A673 (cell line): ENCODE results near the gene ITGA1. TPM values are rescaled to one million over a fixed set of nuclear protein-coding genes. Genes with fewer than 3 reads are reported as not detected.
A peak's percentile ranks its signal among the peaks of the same experiment; 100 is the strongest.

Experiments
- BruUV-seq: library from RNA; stranded (reverse); fragments of 400-500 nt; replicated peaks from 2 replicates; lab custom pipeline; 2021; lab: Mats Ljungman, UMichigan
- CTCF ChIA-PET: fragments of 300-600 bp; sonication (Branson Sonifier 250); formaldehyde crosslinking; loops from one replicate; lab custom pipeline; 2022; ENCODE audit warnings: antibody characterized with exemption; lab: Charles Lee
- POLR2A ChIA-PET: fragments of 300-600 bp; sonication (Branson Sonifier 250); formaldehyde crosslinking; loops from one replicate; lab custom pipeline; 2022; ENCODE audit warnings: antibody characterized with exemption; ENCODE audit not compliant: low non-redundant PET; lab: Charles Lee
- DNase-seq: peaks from one replicate; pipeline ENCODE4 v3.0.0-alpha.2; 2015; ENCODE audit warnings: low spot score
- H3K27ac ChIP-seq: fragments of 200-600 bp; sonication (generic); 2 replicates; pipeline ENCODE4 v1.5.1; 2016; ENCODE audit warnings: mixed run types, low read depth, mild to moderate bottlenecking, mixed read lengths, antibody characterized with exemption, low read length; ENCODE audit not compliant: poor library complexity, severe bottlenecking
- H3K27me3 ChIP-seq: fragments of 200-600 bp; sonication (generic); replicated peaks from 2 replicates; pipeline ENCODE4 v1.6.1; 2017; ENCODE audit warnings: mixed run types, low read depth, mild to moderate bottlenecking, mixed read lengths, antibody characterized with exemption, low read length; ENCODE audit not compliant: insufficient read depth, poor library complexity
- H3K36me3 ChIP-seq: fragments of 200-600 bp; sonication (generic); 2 replicates; pipeline ENCODE4 v1.6.1; 2016; ENCODE audit warnings: mixed run types, mild to moderate bottlenecking, mixed read lengths, antibody characterized with exemption, low read length; ENCODE audit not compliant: insufficient read depth, poor library complexity, severe bottlenecking
- H3K4me1 ChIP-seq: fragments of 200-600 bp; sonication (generic); 2 replicates; pipeline ENCODE4 v1.6.1; 2017; ENCODE audit warnings: mixed run types, mild to moderate bottlenecking, mixed read lengths, antibody characterized with exemption, low read length; ENCODE audit not compliant: insufficient read depth, poor library complexity, severe bottlenecking
- H3K4me3 ChIP-seq: fragments of 200-600 bp; sonication (generic); 2 replicates; pipeline ENCODE4 v1.5.1; 2016; ENCODE audit warnings: low read depth, mixed run types, mild to moderate bottlenecking, mixed read lengths, low read length; ENCODE audit not compliant: poor library complexity, severe bottlenecking
- H3K9me3 ChIP-seq: fragments of 200-600 bp; sonication (generic); 2 replicates; pipeline ENCODE4 v1.6.1; 2016; ENCODE audit warnings: mixed run types, low read depth, mild to moderate bottlenecking, mixed read lengths, antibody characterized with exemption, low read length; ENCODE audit not compliant: poor library complexity, severe bottlenecking
- EZH2 ChIP-seq: fragments of 200-600 bp; sonication (generic); IDR thresholded peaks from 2 replicates; pipeline ENCODE4 v1.6.1; 2017; ENCODE audit warnings: borderline replicate concordance, low read depth, mild to moderate bottlenecking, mixed read lengths, antibody characterized with exemption, low read length; ENCODE audit not compliant: poor library complexity, severe bottlenecking
- intact Hi-C: fragments of 100-400 bp; cut with micrococcal nuclease; formaldehyde crosslinking; loops from one replicate; pipeline ENCODE4 v1.10.0; 2022; ENCODE audit not compliant: unreplicated experiment
- total RNA-seq: library from RNA; stranded (reverse); gene quantifications from 2 replicates; pipeline ENCODE4 v1.2.3, GENCODE V29; 2021
- TF ChIP-seq, protein P1 (sequence below): fragments of 300-800, 200-600 bp; sonication (generic); conservative IDR thresholded peaks from 2 replicates; pipeline ENCODE4 v1.5.1; 2017; ENCODE audit warnings: low read depth, mild to moderate bottlenecking, antibody characterized with exemption, low read length, moderate library complexity, mixed read lengths

ITGA1 gene
- total RNA-seq, 1 experiment from 2014 or later, result 8.1 TPM

DNA sequence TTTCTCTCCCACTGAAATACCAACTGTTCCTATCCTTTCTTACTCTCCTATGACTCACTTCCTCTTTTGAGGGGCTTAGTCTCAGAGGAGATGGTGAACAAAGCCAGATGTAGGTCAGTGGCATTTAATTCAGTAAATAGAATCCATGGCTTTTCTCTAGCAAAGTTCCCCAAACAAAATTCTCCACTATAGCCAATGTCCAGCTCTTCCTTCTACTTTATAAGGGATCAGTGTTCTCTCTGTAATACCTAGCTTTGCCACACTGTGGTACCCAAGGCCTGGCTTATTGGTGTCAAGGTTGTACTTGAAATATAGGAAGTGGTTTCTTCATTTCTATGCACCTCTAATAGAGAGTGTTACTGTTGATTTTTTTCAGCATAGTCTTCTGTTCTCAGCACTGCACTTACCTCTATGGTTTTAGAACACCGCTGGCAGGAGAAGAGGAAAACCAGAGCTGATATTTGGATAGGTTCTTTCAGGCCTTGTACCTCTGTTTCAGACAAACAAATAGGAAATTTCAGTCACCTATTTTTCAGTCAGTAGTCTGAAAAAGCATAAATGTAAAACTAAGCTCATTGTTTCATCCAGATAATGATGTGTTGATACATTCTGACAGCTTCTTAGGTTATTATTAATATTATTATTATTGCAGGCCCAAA lies 160.8 kb downstream of the ITGA1 start:
- Histone ChIP-seq H3K9me3 (no peaks in the 10 kb centered on the region), H3K36me3 (no peaks in the 10 kb centered on the region), H3K27ac (no peak overlapping the region), H3K27me3 (no peaks in the 10 kb centered on the region), H3K4me1 (peaks cover 15% of the 10 kb centered on the region), H3K4me3 (no peak overlapping the region)
- ChIA-PET POLR2A (no interaction called here), CTCF (interaction anchor here (0.6 to 1.7 kb wide), 9 partner anchors 90 to 167 kb away, joined by 3 to 8 read pairs (median 4); partner anchors contain the start of gene MOCS2)
- TF ChIP-seq, protein P1, sequence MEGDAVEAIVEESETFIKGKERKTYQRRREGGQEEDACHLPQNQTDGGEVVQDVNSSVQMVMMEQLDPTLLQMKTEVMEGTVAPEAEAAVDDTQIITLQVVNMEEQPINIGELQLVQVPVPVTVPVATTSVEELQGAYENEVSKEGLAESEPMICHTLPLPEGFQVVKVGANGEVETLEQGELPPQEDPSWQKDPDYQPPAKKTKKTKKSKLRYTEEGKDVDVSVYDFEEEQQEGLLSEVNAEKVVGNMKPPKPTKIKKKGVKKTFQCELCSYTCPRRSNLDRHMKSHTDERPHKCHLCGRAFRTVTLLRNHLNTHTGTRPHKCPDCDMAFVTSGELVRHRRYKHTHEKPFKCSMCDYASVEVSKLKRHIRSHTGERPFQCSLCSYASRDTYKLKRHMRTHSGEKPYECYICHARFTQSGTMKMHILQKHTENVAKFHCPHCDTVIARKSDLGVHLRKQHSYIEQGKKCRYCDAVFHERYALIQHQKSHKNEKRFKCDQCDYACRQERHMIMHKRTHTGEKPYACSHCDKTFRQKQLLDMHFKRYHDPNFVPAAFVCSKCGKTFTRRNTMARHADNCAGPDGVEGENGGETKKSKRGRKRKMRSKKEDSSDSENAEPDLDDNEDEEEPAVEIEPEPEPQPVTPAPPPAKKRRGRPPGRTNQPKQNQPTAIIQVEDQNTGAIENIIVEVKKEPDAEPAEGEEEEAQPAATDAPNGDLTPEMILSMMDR, result peak; percentile 81
- no peak for TF ChIP-seq EZH2
- peak; percentile 82 for DNase-seq
- no TSS peak for BruUV-seq
- intact Hi-C loops, result loop anchor here (1.0 to 10.0 kb wide), 2 partner anchors 148 to 1276 kb away; no protein-coding TSS in a partner anchor

DNA sequence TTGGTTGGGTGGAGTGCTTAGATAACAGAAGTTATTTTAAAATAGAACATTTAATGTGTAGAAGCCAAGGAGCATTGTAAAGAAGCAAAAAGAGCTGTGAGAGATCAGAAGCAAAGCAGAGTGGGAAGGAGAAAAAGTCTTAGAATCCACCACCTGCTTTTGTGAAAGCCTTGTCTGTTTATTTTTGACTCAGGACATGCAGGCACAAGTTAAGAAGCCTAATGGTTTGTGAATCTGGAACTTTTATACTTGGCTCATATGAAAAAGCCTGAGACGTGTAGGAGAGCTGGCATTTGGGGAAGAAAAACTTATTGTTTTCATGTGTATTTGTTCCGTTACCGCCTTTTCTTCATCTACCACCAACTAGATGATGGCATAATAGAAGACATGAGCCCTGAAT lies 163.0 kb downstream of the ITGA1 start:
- no peak for DNase-seq
- Histone ChIP-seq H3K9me3 (no peaks in the 10 kb centered on the region), H3K4me3 (no peak overlapping the region), H3K27me3 (no peaks in the 10 kb centered on the region), H3K36me3 (no peaks in the 10 kb centered on the region), H3K4me1 (peaks cover 15% of the 10 kb centered on the region), H3K27ac (no peak overlapping the region)
- POLR2A ChIA-PET, result no interaction called here
- TF ChIP-seq EZH2, result no peak
- TF ChIP-seq, protein P1, result no peak
- intact Hi-C loops, result no loop called here
- no TSS peak for BruUV-seq
- CTCF ChIA-PET, result no interaction called here

DNA sequence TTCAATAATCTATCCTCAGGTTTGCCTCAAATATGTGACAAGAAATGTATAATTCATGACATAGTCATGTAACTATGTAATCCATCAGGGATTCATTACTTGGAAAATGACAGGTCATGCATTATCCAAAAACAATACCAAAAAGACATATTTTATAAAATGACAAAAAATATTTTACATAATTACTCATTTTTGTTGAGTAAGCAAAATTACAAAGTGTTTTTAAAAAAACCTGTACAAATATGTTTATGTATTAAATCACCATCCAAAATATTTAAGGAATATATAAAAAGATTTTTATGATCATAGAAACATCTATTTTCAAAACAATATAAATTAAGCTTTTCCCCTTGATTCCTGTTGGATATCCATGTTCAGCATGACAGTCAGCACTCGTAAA lies 164.8 kb downstream of the ITGA1 start:
- no peaks in the 10 kb centered on the region for H3K27me3 ChIP-seq
- TF ChIP-seq, protein P1, result no peak
- TF ChIP-seq EZH2, result no peak
- BruUV-seq, result no TSS peak
- no peak overlapping the region for H3K4me3 ChIP-seq
- ChIA-PET CTCF (no interaction called here), POLR2A (no interaction called here)
- H3K4me1 ChIP-seq, result peaks cover 2% of the 10 kb centered on the region
- no peaks in the 10 kb centered on the region for H3K36me3 ChIP-seq
- intact Hi-C loops, result no loop called here
- H3K9me3 ChIP-seq, result no peaks in the 10 kb centered on the region
- no peak for DNase-seq
- H3K27ac ChIP-seq, result no peak overlapping the region
